DOHH2 (cell line): ENCODE measurements around the gene NR2F1.

Experiments
- H3F3A ChIP-seq: fragments of 200-600 bp; sonication (generic), shearing (Covaris generic); 2 replicates; pipeline ENCODE4 v1.6.0; 2016; ENCODE audit warnings: antibody characterized with exemption, mild to moderate bottlenecking; ENCODE audit not compliant: control insufficient read depth, insufficient read depth
- H3K27ac ChIP-seq: fragments of 200-600 bp; sonication (generic); 2 replicates; pipeline ENCODE4 v1.5.1; 2014; ENCODE audit warnings: low read depth, mild to moderate bottlenecking, low read length, moderate library complexity
- H3K27me3 ChIP-seq: fragments of 200-600 bp; sonication (generic); 2 replicates; pipeline ENCODE4 v1.6.1; 2014; ENCODE audit warnings: mild to moderate bottlenecking, low read length, mixed read lengths; ENCODE audit not compliant: control insufficient read depth
- H3K36me3 ChIP-seq: fragments of 200-600 bp; sonication (generic); 2 replicates; pipeline ENCODE4 v1.6.1; 2014; ENCODE audit warnings: mild to moderate bottlenecking, low read length, moderate library complexity, mixed read lengths; ENCODE audit not compliant: control insufficient read depth
- H3K4me1 ChIP-seq: fragments of 200-600 bp; sonication (generic); 2 replicates; pipeline ENCODE4 v1.6.1; 2014; ENCODE audit warnings: mild to moderate bottlenecking, low read length, mixed read lengths; ENCODE audit not compliant: control insufficient read depth
- H3K4me2 ChIP-seq: fragments of 200-600 bp; sonication (generic); 2 replicates; pipeline ENCODE4 v1.6.0; 2014; ENCODE audit warnings: mild to moderate bottlenecking, low read length, moderate library complexity
- H3K4me3 ChIP-seq: fragments of 200-600 bp; sonication (generic); 2 replicates; pipeline ENCODE4 v1.5.1; 2014; ENCODE audit warnings: mild to moderate bottlenecking, low read length, mixed read lengths
- H3K79me2 ChIP-seq: fragments of 200-600 bp; sonication (generic); 2 replicates; pipeline ENCODE4 v1.6.1; 2014; ENCODE audit warnings: mild to moderate bottlenecking, low read length, mixed read lengths; ENCODE audit not compliant: control insufficient read depth
- H3K9me2 ChIP-seq: fragments of 200-600 bp; sonication (generic); replicated peaks from 2 replicates; pipeline ENCODE4 v1.6.1; 2014; ENCODE audit warnings: mild to moderate bottlenecking, low read length, mixed read lengths; ENCODE audit not compliant: control insufficient read depth
- H3K9me3 ChIP-seq: fragments of 200-600 bp; sonication (generic); 2 replicates; pipeline ENCODE4 v1.6.1; 2014; ENCODE audit warnings: antibody characterized with exemption, low read length, mixed read lengths; ENCODE audit not compliant: control insufficient read depth, insufficient read depth
- H4K20me1 ChIP-seq: fragments of 200-600 bp; sonication (generic); 2 replicates; pipeline ENCODE4 v1.6.0; 2014; ENCODE audit warnings: low read depth, mild to moderate bottlenecking, antibody characterized with exemption, low read length, moderate library complexity; ENCODE audit not compliant: control insufficient read depth, insufficient read depth
- CTCF ChIP-seq: fragments of 200-600 bp; sonication (generic); IDR thresholded peaks from one replicate; pipeline ENCODE4 v1.5.1; 2014; ENCODE audit warnings: antibody characterized with exemption, mild to moderate bottlenecking, low read depth, low read length; ENCODE audit not compliant: poor library complexity, severe bottlenecking
- EZH2phosphoT487 ChIP-seq: fragments of 200-600 bp; sonication (generic); IDR thresholded peaks from 2 replicates; pipeline ENCODE4 v1.6.1; 2017; ENCODE audit warnings: borderline replicate concordance, mild to moderate bottlenecking, antibody characterized with exemption, low read length, moderate library complexity, mixed read lengths

The NR2F1 gene

GRCh38 chr5:93610581-93611272 lies 27.7 kb downstream of the NR2F1 start:
- H3K4me1 ChIP-seq, result no peaks in the 10 kb centered on the region
- TF ChIP-seq CTCF (no peak), EZH2phosphoT487 (no peak)
- no peak overlapping the region for H3K4me3 ChIP-seq
- H4K20me1 ChIP-seq, result no peaks in the 10 kb centered on the region
- H3K27ac ChIP-seq, result no peak overlapping the region
- peaks cover 72% of the 10 kb centered on the region for H3K27me3 ChIP-seq
- no peaks in the 10 kb centered on the region for H3K36me3 ChIP-seq
- H3K9me2 ChIP-seq, result no peaks in the 10 kb centered on the region
- no peak overlapping the region for H3K4me2 ChIP-seq
- H3K79me2 ChIP-seq, result no peaks in the 10 kb centered on the region
- no peaks in the 10 kb centered on the region for H3F3A ChIP-seq
- no peaks in the 10 kb centered on the region for H3K9me3 ChIP-seq

GRCh38 chr5:93611273-93611975 lies 28.4 kb downstream of the NR2F1 start:
- Histone ChIP-seq H3K9me2 (no peaks in the 10 kb centered on the region), H4K20me1 (no peaks in the 10 kb centered on the region), H3K9me3 (no peaks in the 10 kb centered on the region), H3K79me2 (no peaks in the 10 kb centered on the region), H3K27ac (no peak overlapping the region), H3K4me1 (no peaks in the 10 kb centered on the region), H3K36me3 (no peaks in the 10 kb centered on the region), H3K4me3 (no peak overlapping the region), H3K27me3 (peaks cover 66% of the 10 kb centered on the region), H3K4me2 (no peak overlapping the region), H3F3A (no peaks in the 10 kb centered on the region)
- TF ChIP-seq EZH2phosphoT487 (no peak), CTCF (no peak)

- Histone ChIP-seq H3K4me3 (no peak overlapping the region), H3K79me2 (no peaks in the 10 kb centered on the region), H3F3A (no peaks in the 10 kb centered on the region), H3K4me2 (no peak overlapping the region), H3K9me3 (no peaks in the 10 kb centered on the region), H3K27ac (no peak overlapping the region), H3K9me2 (no peaks in the 10 kb centered on the region), H3K27me3 (peaks cover 68% of the 10 kb centered on the region), H3K4me1 (no peaks in the 10 kb centered on the region), H4K20me1 (no peaks in the 10 kb centered on the region), H3K36me3 (no peaks in the 10 kb centered on the region)
- TF ChIP-seq EZH2phosphoT487 (no peak), CTCF (no peak)
Measured at GRCh38 chr5:93611976-93612854, 29.2 kb downstream of the NR2F1 start.
